T-helper 2 cell treated with Interferon-gamma antibody and Interleukin-4, amounts not matched to agents 5 μg/mL and 100 μg/mL, for 36 hours (primary cell): ENCODE data around the gene SVIP.
A peak's percentile ranks its signal among the peaks of the same experiment; 100 is the strongest.

Experiments
- DNase-seq: peaks from one replicate; pipeline ENCODE4 v3.0.0; 2021; ENCODE audit warnings: low spot score
- H3K27ac Mint-ChIP-seq: one replicate; pipeline ENCODE4 v1.8.0; 2021; ENCODE audit warnings: mild to moderate bottlenecking, mixed read lengths
- H3K27me3 Mint-ChIP-seq: one replicate; pipeline ENCODE4 v1.8.0; 2021; ENCODE audit warnings: low read depth, mixed read lengths
- H3K36me3 Mint-ChIP-seq: one replicate; pipeline ENCODE4 v1.8.0; 2021; ENCODE audit warnings: low read depth, mixed read lengths
- H3K4me1 Mint-ChIP-seq: one replicate; pipeline ENCODE4 v1.8.0; 2021; ENCODE audit warnings: low read depth, mixed read lengths
- H3K4me3 Mint-ChIP-seq: one replicate; pipeline ENCODE4 v1.8.0; 2022; ENCODE audit warnings: mild to moderate bottlenecking, moderate library complexity, mixed read lengths
- H3K9me3 Mint-ChIP-seq: one replicate; pipeline ENCODE4 v1.8.0; 2021; ENCODE audit warnings: mixed read lengths

The SVIP gene

GRCh38 chr11:22779850-22780249 lies 49.8 kb downstream of the SVIP start:
- DNase-seq: no peak
- no peaks in the 10 kb centered on the region for H3K36me3 Mint-ChIP-seq
- no peak overlapping the region for H3K4me3 Mint-ChIP-seq
- no peak overlapping the region for H3K27ac Mint-ChIP-seq
- no peaks in the 10 kb centered on the region for H3K9me3 Mint-ChIP-seq
- H3K27me3 Mint-ChIP-seq: peaks cover 1% of the 10 kb centered on the region
- peaks cover 4% of the 10 kb centered on the region for H3K4me1 Mint-ChIP-seq

GRCh38 chr11:22778642-22779041 lies 51.0 kb downstream of the SVIP start:
- DNase-seq: no peak
- peaks cover 7% of the 10 kb centered on the region for H3K4me1 Mint-ChIP-seq
- H3K4me3 Mint-ChIP-seq: no peak overlapping the region
- no peak overlapping the region for H3K27ac Mint-ChIP-seq
- H3K9me3 Mint-ChIP-seq: no peaks in the 10 kb centered on the region
- H3K36me3 Mint-ChIP-seq: no peaks in the 10 kb centered on the region
- H3K27me3 Mint-ChIP-seq: peaks cover 4% of the 10 kb centered on the region

- Mint-ChIP-seq H3K9me3 (no peaks in the 10 kb centered on the region), H3K36me3 (no peaks in the 10 kb centered on the region), H3K27me3 (peaks cover 4% of the 10 kb centered on the region), H3K27ac (no peak overlapping the region), H3K4me1 (peaks cover 3% of the 10 kb centered on the region), H3K4me3 (no peak overlapping the region)
- no peak for DNase-seq
Measured at GRCh38 chr11:22775248-22775647, 54.4 kb downstream of the SVIP start.

- DNase-seq: no peak
- H3K9me3 Mint-ChIP-seq: no peaks in the 10 kb centered on the region
- H3K4me3 Mint-ChIP-seq: no peak overlapping the region
- no peaks in the 10 kb centered on the region for H3K36me3 Mint-ChIP-seq
- H3K27ac Mint-ChIP-seq: peak overlapping the region; percentile 6
- peaks cover 3% of the 10 kb centered on the region for H3K4me1 Mint-ChIP-seq
- peaks cover 4% of the 10 kb centered on the region for H3K27me3 Mint-ChIP-seq
Measured at GRCh38 chr11:22774716-22775115, 54.9 kb downstream of the SVIP start.

- H3K27ac Mint-ChIP-seq: no peak overlapping the region
- no peaks in the 10 kb centered on the region for H3K36me3 Mint-ChIP-seq
- no peaks in the 10 kb centered on the region for H3K9me3 Mint-ChIP-seq
- H3K27me3 Mint-ChIP-seq: no peaks in the 10 kb centered on the region
- DNase-seq: no peak
- no peaks in the 10 kb centered on the region for H3K4me1 Mint-ChIP-seq
- H3K4me3 Mint-ChIP-seq: no peak overlapping the region
Measured at GRCh38 chr11:22769081-22769480, 60.5 kb downstream of the SVIP start.
